CD14-positive monocyte (primary cell): ENCODE results near the gene MRNIP. TPM values are rescaled to one million over a fixed set of nuclear protein-coding genes. Genes with fewer than 3 reads are reported as not detected.

Source experiments
- DNase-seq, 3 donors: peaks; one replicate each; pipeline ENCODE4 v3.0.0-alpha.2; 2011 to 2022
- H2AFZ ChIP-seq: 2 replicates; pipeline ENCODE4 v1.6.0; 2012; ENCODE audit warnings: mild to moderate bottlenecking, low read depth, low read length, inconsistent platforms; ENCODE audit not compliant: insufficient read depth, poor library complexity, severe bottlenecking
- H3K27ac ChIP-seq, 2 donors: 1 replicate in 1 of 2; 2 replicates in 1 of 2; pipeline ENCODE4 v1.5.1; 2012 to 2013; ENCODE audit warnings: low read length in 2 of 2, control low read depth in 1 of 2, inconsistent platforms in 1 of 2, low read depth in 1 of 2, mild to moderate bottlenecking in 1 of 2
- H3K27me3 ChIP-seq, 2 donors: one replicate each; pipeline versions ENCODE4 v1.6.0 to v1.6.1; 2011 to 2013; ENCODE audit warnings: low read length in 2 of 2; ENCODE audit not compliant: control insufficient read depth in 2 of 2, insufficient read depth in 2 of 2
- H3K36me3 ChIP-seq, 2 donors: replicated peaks in 1 of 2; 1 replicate in 1 of 2; 2 replicates in 1 of 2; pipeline versions ENCODE4 v1.5.1 to v1.6.1; 2012 to 2013; ENCODE audit warnings: low read length in 2 of 2, control low read depth in 1 of 2, inconsistent platforms in 1 of 2, mild to moderate bottlenecking in 1 of 2; ENCODE audit not compliant: insufficient read depth in 2 of 2, control insufficient read depth in 1 of 2
- H3K4me1 ChIP-seq, 2 donors: 1 replicate in 1 of 2; 2 replicates in 1 of 2; pipeline versions ENCODE4 v1.5.1 to v1.6.1; 2012 to 2013; ENCODE audit warnings: low read length in 2 of 2, control low read depth in 1 of 2, inconsistent platforms in 1 of 2, mild to moderate bottlenecking in 1 of 2, moderate library complexity in 1 of 2; ENCODE audit not compliant: insufficient read depth in 2 of 2, control insufficient read depth in 1 of 2
- H3K4me2 ChIP-seq: replicated peaks from 2 replicates; pipeline ENCODE3; 2012; ENCODE audit warnings: low read length, moderate library complexity, mild to moderate bottlenecking; ENCODE audit not compliant: poor library complexity, severe bottlenecking; ENCODE audit errors: extremely low read depth
- H3K4me3 ChIP-seq, 3 experiments: fragments of 200-600 bp in 1 of 3; sonication (generic) in 1 of 3; replicated peaks in 1 of 3; 1 replicate in 2 of 3; 2 replicates in 1 of 3; pipeline ENCODE4 v1.5.1; 2011 to 2013; ENCODE audit warnings: low read length in 3 of 3, mild to moderate bottlenecking in 3 of 3, control low read depth in 2 of 3, low read depth in 2 of 3, inconsistent platforms in 1 of 3, moderate library complexity in 1 of 3
- H3K79me2 ChIP-seq: 2 replicates; pipeline ENCODE4 v1.6.0; 2012; ENCODE audit warnings: mild to moderate bottlenecking, control low read depth, inconsistent platforms, low read length, moderate library complexity; ENCODE audit not compliant: insufficient read depth
- H3K9ac ChIP-seq: 2 replicates; pipeline ENCODE4 v1.6.0; 2017; ENCODE audit warnings: low read length, mild to moderate bottlenecking; ENCODE audit not compliant: insufficient read depth, poor library complexity, severe bottlenecking
- H3K9me3 ChIP-seq, 2 donors: replicated peaks in 1 of 2; 1 replicate in 1 of 2; 2 replicates in 1 of 2; pipeline versions ENCODE4 v1.5.1 to v1.6.1; 2012 to 2013; ENCODE audit warnings: low read length in 2 of 2, control low read depth in 1 of 2; ENCODE audit not compliant: control insufficient read depth in 1 of 2, insufficient read depth in 1 of 2
- H4K20me1 ChIP-seq: 2 replicates; pipeline ENCODE4 v1.6.0; 2012; ENCODE audit warnings: mild to moderate bottlenecking, low read length, control low read depth, moderate library complexity; ENCODE audit not compliant: insufficient read depth
- H3K27ac Mint-ChIP-seq, 7 donors: one replicate each; pipeline ENCODE4 v1.8.0; 2020; ENCODE audit warnings: mild to moderate bottlenecking in 7 of 7, mixed read lengths in 7 of 7, moderate library complexity in 6 of 7, inconsistent platforms in 2 of 7
- H3K27me3 Mint-ChIP-seq, 3 donors: one replicate each; pipeline ENCODE4 v1.8.0; 2021 to 2022; ENCODE audit warnings: low read depth in 3 of 3, mild to moderate bottlenecking in 3 of 3, mixed read lengths in 3 of 3, moderate library complexity in 3 of 3, inconsistent platforms in 1 of 3
- H3K36me3 Mint-ChIP-seq, 2 donors: one replicate each; pipeline ENCODE4 v1.8.0; 2020; ENCODE audit warnings: mixed read lengths in 2 of 2, inconsistent platforms in 1 of 2, mild to moderate bottlenecking in 1 of 2
- H3K4me1 Mint-ChIP-seq: one replicate; pipeline ENCODE4 v1.8.0; 2020; ENCODE audit warnings: mild to moderate bottlenecking, mixed read lengths
- H3K4me3 Mint-ChIP-seq, 2 donors: one replicate each; pipeline ENCODE4 v1.8.0; 2020; ENCODE audit warnings: mild to moderate bottlenecking in 2 of 2, mixed read lengths in 2 of 2, moderate library complexity in 1 of 2
- H3K9me3 Mint-ChIP-seq, 7 donors: one replicate each; pipeline ENCODE4 v1.8.0; 2020 to 2022; ENCODE audit warnings: mixed read lengths in 7 of 7, mild to moderate bottlenecking in 6 of 7, moderate library complexity in 6 of 7, inconsistent platforms in 2 of 7
- WGBS: methylation state at CpG from one replicate; pipeline ENCODE4 v1.1.5; 2013; ENCODE audit warnings: missing lambda C conversion rate; ENCODE audit not compliant: insufficient coverage; 5-methylcytosine and 5-hydroxymethylcytosine counted together
- intact Hi-C, 2 donors: fragments of 100-400 bp; cut with micrococcal nuclease; formaldehyde crosslinking; loops; one replicate each; pipeline versions ENCODE4 v1.15.0 to v1.15.1; 2023
- polyA plus RNA-seq, 3 donors: library from polyadenylated mRNA; depleted of rRNA in 1 of 3; unstranded in 2 of 3; stranded (reverse) in 1 of 3; fragments of 300-500 nt in 2 of 3; fragments of >200 nt in 1 of 3; fragmentation: Illumina TruSeq in 2 of 3; gene quantifications; 1 replicate in 2 of 3; 2 replicates in 1 of 3; pipeline ENCODE4 v1.2.3, GENCODE V29; 2012 to 2021
- TF ChIP-seq, protein P1 (sequence below): fragments of 200-600 bp; IDR thresholded peaks from one replicate; pipeline ENCODE4 v1.8.0; 2022; ENCODE audit warnings: antibody characterized with exemption, mild to moderate bottlenecking

MRNIP gene
- polyA plus RNA-seq, 3 donors, result 1.2 to 23.0 (median 1.4) TPM

DNA sequence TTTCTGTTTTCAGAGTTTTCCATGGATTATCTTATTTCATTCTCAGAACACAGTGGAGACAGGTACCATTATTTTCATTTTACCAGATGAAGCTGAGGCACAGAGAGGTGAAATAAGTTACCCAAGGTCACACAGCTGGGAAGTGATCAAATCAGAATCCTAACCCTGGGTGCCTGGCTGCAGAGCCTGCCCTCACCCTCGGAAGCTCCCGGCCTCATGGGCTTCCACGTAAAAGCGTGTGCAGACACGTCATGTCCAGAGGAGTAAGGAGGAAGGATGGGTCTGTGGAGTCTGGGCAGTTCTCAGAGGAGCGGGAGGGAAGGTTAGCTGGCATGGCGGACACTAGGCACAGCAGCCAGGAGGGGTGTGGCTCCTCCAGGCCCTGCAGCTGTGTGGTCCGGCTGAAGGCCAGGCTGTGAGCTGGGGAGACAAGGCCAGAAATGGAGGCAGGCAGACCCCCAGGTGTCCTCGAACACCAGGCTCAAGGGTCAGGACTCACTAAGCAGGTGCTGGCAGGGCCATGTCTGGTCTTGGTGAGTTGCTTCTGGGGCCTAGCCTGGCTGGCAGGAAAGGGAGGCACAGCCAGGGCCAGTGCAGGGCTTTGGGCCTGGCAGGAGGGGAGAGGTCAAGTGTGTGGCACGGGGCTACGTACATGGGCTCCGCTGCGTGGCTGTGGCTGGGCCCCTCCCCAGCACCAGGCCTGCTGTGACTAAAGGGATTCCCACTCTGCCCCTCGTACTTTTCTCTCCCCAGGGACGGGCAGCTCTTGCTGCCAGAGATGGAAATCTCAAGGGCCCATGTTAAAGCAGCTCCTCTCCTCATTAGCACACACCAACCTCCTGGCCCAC, 43.5 kb upstream of the MRNIP start:
- WGBS, result 97% methylated on average over 13 of the region's 15 CpGs
- intact Hi-C loops, result loop anchor here in 1 of 2 donors (10.0 kb wide), 1 partner anchor 57 kb away; no protein-coding TSS in a partner anchor
- H3K27ac Mint-ChIP-seq, result peak overlapping the region in 3 of 7 donors; percentile 42 to 75 (median 55)
- Histone ChIP-seq H3K79me2 (peaks cover 45% of the 10 kb centered on the region), H4K20me1 (peaks cover 58% of the 10 kb centered on the region), H3K4me3 (no peak overlapping the region), H3K4me1 (peaks cover 16 to 24% of the 10 kb centered on the region in 2 donors), H3K27ac (no peak overlapping the region), H3K9ac (no peak overlapping the region), H3K36me3 (peaks cover 64 to 78% of the 10 kb centered on the region in 2 donors), H3K4me2 (no peak overlapping the region), H3K9me3 (no peaks in the 10 kb centered on the region), H2AFZ (no peak overlapping the region), H3K27me3 (no peaks in the 10 kb centered on the region)
- no peak for DNase-seq
- H3K9me3 Mint-ChIP-seq, result no peaks in the 10 kb centered on the region
- H3K4me1 Mint-ChIP-seq, result peaks cover 25% of the 10 kb centered on the region
- TF ChIP-seq, protein P1, sequence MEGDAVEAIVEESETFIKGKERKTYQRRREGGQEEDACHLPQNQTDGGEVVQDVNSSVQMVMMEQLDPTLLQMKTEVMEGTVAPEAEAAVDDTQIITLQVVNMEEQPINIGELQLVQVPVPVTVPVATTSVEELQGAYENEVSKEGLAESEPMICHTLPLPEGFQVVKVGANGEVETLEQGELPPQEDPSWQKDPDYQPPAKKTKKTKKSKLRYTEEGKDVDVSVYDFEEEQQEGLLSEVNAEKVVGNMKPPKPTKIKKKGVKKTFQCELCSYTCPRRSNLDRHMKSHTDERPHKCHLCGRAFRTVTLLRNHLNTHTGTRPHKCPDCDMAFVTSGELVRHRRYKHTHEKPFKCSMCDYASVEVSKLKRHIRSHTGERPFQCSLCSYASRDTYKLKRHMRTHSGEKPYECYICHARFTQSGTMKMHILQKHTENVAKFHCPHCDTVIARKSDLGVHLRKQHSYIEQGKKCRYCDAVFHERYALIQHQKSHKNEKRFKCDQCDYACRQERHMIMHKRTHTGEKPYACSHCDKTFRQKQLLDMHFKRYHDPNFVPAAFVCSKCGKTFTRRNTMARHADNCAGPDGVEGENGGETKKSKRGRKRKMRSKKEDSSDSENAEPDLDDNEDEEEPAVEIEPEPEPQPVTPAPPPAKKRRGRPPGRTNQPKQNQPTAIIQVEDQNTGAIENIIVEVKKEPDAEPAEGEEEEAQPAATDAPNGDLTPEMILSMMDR, result no peak
- H3K36me3 Mint-ChIP-seq, result peaks cover 66 to 81% of the 10 kb centered on the region in 2 donors
- H3K4me3 Mint-ChIP-seq, result no peak overlapping the region
- H3K27me3 Mint-ChIP-seq, result peaks cover 0 to 1% (median 0%) of the 10 kb centered on the region in 3 donors

GRCh38 chr5:179901462-179901861, 42.8 kb upstream of the MRNIP start:
- Mint-ChIP-seq H3K27me3 (peaks cover 0 to 1% (median 0%) of the 10 kb centered on the region in 3 donors), H3K36me3 (peaks cover 67 to 85% of the 10 kb centered on the region in 2 donors), H3K4me1 (peaks cover 18% of the 10 kb centered on the region), H3K27ac (no peak overlapping the region), H3K4me3 (no peak overlapping the region), H3K9me3 (no peaks in the 10 kb centered on the region)
- Histone ChIP-seq H3K4me1 (peaks cover 9 to 17% of the 10 kb centered on the region in 2 donors), H3K4me2 (no peak overlapping the region), H2AFZ (no peak overlapping the region), H3K79me2 (peaks cover 38% of the 10 kb centered on the region), H3K27me3 (no peaks in the 10 kb centered on the region), H4K20me1 (peaks cover 52% of the 10 kb centered on the region), H3K4me3 (no peak overlapping the region), H3K9ac (no peak overlapping the region), H3K9me3 (no peaks in the 10 kb centered on the region), H3K27ac (no peak overlapping the region), H3K36me3 (peaks cover 66 to 84% of the 10 kb centered on the region in 2 donors)
- DNase-seq, result no peak
- WGBS, result 100% methylated on average over 2 of the region's 6 CpGs
- intact Hi-C loops, result loop anchor here in 1 of 2 donors (10.0 kb wide), 1 partner anchor 57 kb away; no protein-coding TSS in a partner anchor
- TF ChIP-seq, protein P1, result no peak
